H1 (cell line): ENCODE data around the gene SLC28A1. TPM values are rescaled to one million over a fixed set of nuclear protein-coding genes. Genes with fewer than 3 reads are reported as not detected.

Source experiments
- CTCF ChIA-PET: fragments of 300-600 bp; sonication (Branson Sonifier 250); formaldehyde crosslinking; loops from one replicate; lab custom pipeline; 2021; ENCODE audit not compliant: partially characterized antibody; lab: Charles Lee
- POLR2A ChIA-PET: fragments of 300-600 bp; sonication (Branson Sonifier 250); formaldehyde crosslinking; loops from one replicate; lab custom pipeline; 2021; ENCODE audit warnings: inconsistent platforms; ENCODE audit not compliant: partially characterized antibody; lab: Charles Lee
- DNase-seq, 2 experiments: peaks; one replicate each; pipeline versions ENCODE4 v3.0.0 to v3.0.0-alpha.2; 2010 to 2022; ENCODE audit warnings: low spot score in 2 of 2, low read depth in 1 of 2, mixed read lengths in 1 of 2
- FAIRE-seq: peaks from 2 replicates; lab custom pipeline; 2011; peaks lifted over from hg19 to GRCh38; lab: Jason Lieb, UNC
- H2AFZ ChIP-seq: 2 replicates; pipeline ENCODE4 v1.8.1; 2012; ENCODE audit warnings: low read length, inconsistent platforms
- H2AK5ac ChIP-seq: 2 replicates; pipeline ENCODE4 v1.6.1; 2013; ENCODE audit warnings: low read depth, low read length
- H2BK120ac ChIP-seq: replicated peaks from 2 replicates; pipeline ENCODE3; 2013; ENCODE audit warnings: low read depth, low read length, inconsistent platforms
- H2BK12ac ChIP-seq: 2 replicates; pipeline ENCODE4 v1.6.1; 2013; ENCODE audit warnings: low read depth, low read length
- H2BK15ac ChIP-seq: 2 replicates; pipeline ENCODE4 v1.6.1; 2013; ENCODE audit warnings: low read length
- H2BK20ac ChIP-seq: 2 replicates; pipeline ENCODE4 v1.6.1; 2013; ENCODE audit warnings: low read length
- H2BK5ac ChIP-seq: 2 replicates; pipeline ENCODE4 v1.6.1; 2013; ENCODE audit warnings: low read depth, low read length
- H3K14ac ChIP-seq: 2 replicates; pipeline ENCODE4 v1.6.1; 2013; ENCODE audit warnings: inconsistent platforms; ENCODE audit not compliant: insufficient read length
- H3K18ac ChIP-seq: 2 replicates; pipeline ENCODE4 v1.6.1; 2013; ENCODE audit warnings: low read length; ENCODE audit errors: extremely low read depth
- H3K23ac ChIP-seq: 2 replicates; pipeline ENCODE4 v1.6.1; 2013; ENCODE audit warnings: inconsistent platforms; ENCODE audit not compliant: insufficient read length
- H3K23me2 ChIP-seq: 2 replicates; pipeline ENCODE4 v1.6.1; 2013; ENCODE audit warnings: low read depth, low read length
- H3K27ac ChIP-seq: 2 replicates; pipeline ENCODE4 v1.6.1; 2011; ENCODE audit warnings: low read depth, low read length, inconsistent platforms
- H3K27me3 ChIP-seq, 4 experiments: replicated peaks in 1 of 4; 1 replicate in 1 of 4; 2 replicates in 3 of 4; pipeline versions ENCODE4 v1.6.1 to v1.8.1; 2011 to 2013; ENCODE audit warnings: low read length in 3 of 4, mild to moderate bottlenecking in 3 of 4, inconsistent platforms in 2 of 4, mixed read lengths in 2 of 4, moderate library complexity in 1 of 4; ENCODE audit not compliant: control insufficient read depth in 3 of 4, insufficient read depth in 3 of 4; ENCODE audit errors: extremely low read depth in 1 of 4
- H3K36me3 ChIP-seq, 4 experiments: 2 replicates each; pipeline versions ENCODE4 v1.6.1 to v1.8.1; 2011 to 2013; ENCODE audit warnings: mild to moderate bottlenecking in 4 of 4, low read length in 3 of 4, moderate library complexity in 2 of 4, control low read depth in 1 of 4, inconsistent platforms in 1 of 4; ENCODE audit not compliant: insufficient read depth in 4 of 4, control insufficient read depth in 2 of 4
- H3K4ac ChIP-seq: replicated peaks from 2 replicates; pipeline ENCODE3; 2013; ENCODE audit warnings: low read length, low read depth, mixed read lengths, inconsistent platforms; ENCODE audit not compliant: insufficient read length
- H3K4me1 ChIP-seq, 4 experiments: replicated peaks in 1 of 4; 1 replicate in 1 of 4; 2 replicates in 3 of 4; pipeline versions ENCODE4 v1.6.1 to v1.8.1; 2011 to 2013; ENCODE audit warnings: low read length in 3 of 4, inconsistent platforms in 2 of 4, mixed read lengths in 1 of 4; ENCODE audit not compliant: insufficient read depth in 4 of 4, control insufficient read depth in 3 of 4
- H3K4me2 ChIP-seq, 2 experiments: 2 replicates each; pipeline versions ENCODE4 v1.6.1 to v1.8.1; 2011 to 2013; ENCODE audit warnings: low read depth in 2 of 2, low read length in 2 of 2, control low read depth in 1 of 2, inconsistent platforms in 1 of 2, mild to moderate bottlenecking in 1 of 2; ENCODE audit not compliant: insufficient read depth in 1 of 2
- H3K4me3 ChIP-seq, 4 experiments: fragments of 200-600, 300-600 bp in 1 of 4; sonication (generic), shearing (Covaris generic), sonication (Bioruptor Twin) in 1 of 4; 2 replicates each; pipeline versions ENCODE4 v1.5.1 to v1.8.1; 2011 to 2016; ENCODE audit warnings: low read length in 4 of 4, low read depth in 3 of 4, control low read depth in 2 of 4, inconsistent platforms in 2 of 4, mild to moderate bottlenecking in 2 of 4, mixed read lengths in 1 of 4, moderate library complexity in 1 of 4; ENCODE audit not compliant: insufficient read depth in 2 of 4; ENCODE audit errors: extremely low read depth in 1 of 4
- H3K56ac ChIP-seq: replicated peaks from 2 replicates; pipeline ENCODE3; 2013; ENCODE audit warnings: low read depth, mild to moderate bottlenecking, mixed read lengths, low read length, inconsistent platforms; ENCODE audit not compliant: insufficient read length
- H3K79me1 ChIP-seq: 2 replicates; pipeline ENCODE4 v1.6.1; 2013; ENCODE audit warnings: low read depth, low read length, control low read depth
- H3K79me2 ChIP-seq, 2 experiments: 2 replicates each; pipeline versions ENCODE4 v1.6.1 to v1.8.1; 2012 to 2013; ENCODE audit warnings: low read length in 2 of 2, mild to moderate bottlenecking in 2 of 2, inconsistent platforms in 1 of 2; ENCODE audit not compliant: insufficient read depth in 2 of 2, control insufficient read depth in 1 of 2
- H3K9ac ChIP-seq, 4 experiments: replicated peaks in 1 of 4; 1 replicate in 1 of 4; 2 replicates in 3 of 4; pipeline versions ENCODE4 v1.6.1 to v1.8.1; 2011 to 2013; ENCODE audit warnings: low read depth in 3 of 4, low read length in 3 of 4, control low read depth in 2 of 4, mild to moderate bottlenecking in 2 of 4, moderate library complexity in 2 of 4, inconsistent platforms in 1 of 4; ENCODE audit errors: extremely low read depth in 1 of 4
- H3K9me3 ChIP-seq, 2 experiments: 2 replicates each; pipeline versions ENCODE4 v1.6.1 to v1.8.1; 2012 to 2013; ENCODE audit warnings: mild to moderate bottlenecking in 2 of 2, moderate library complexity in 2 of 2, control low read depth in 1 of 2, inconsistent platforms in 1 of 2, low read depth in 1 of 2, low read length in 1 of 2, mixed read lengths in 1 of 2; ENCODE audit not compliant: insufficient read depth in 2 of 2
- H4K20me1 ChIP-seq, 2 experiments: replicated peaks in 1 of 2; 2 replicates each; pipeline versions ENCODE3 to v1.8.1; 2011 to 2013; ENCODE audit warnings: inconsistent platforms in 2 of 2, low read length in 2 of 2, mild to moderate bottlenecking in 1 of 2; ENCODE audit not compliant: insufficient read depth in 2 of 2, control insufficient read depth in 1 of 2
- H4K5ac ChIP-seq: 2 replicates; pipeline ENCODE4 v1.6.1; 2013; ENCODE audit warnings: low read length, low read depth, mixed read lengths, inconsistent platforms; ENCODE audit not compliant: insufficient read length
- H4K8ac ChIP-seq: 2 replicates; pipeline ENCODE4 v1.8.0; 2013; ENCODE audit warnings: mild to moderate bottlenecking, moderate library complexity, low read length, inconsistent platforms; ENCODE audit not compliant: insufficient read depth; ENCODE audit errors: extremely low read depth
- H4K91ac ChIP-seq: replicated peaks from 2 replicates; pipeline ENCODE3; 2013; ENCODE audit warnings: low read length, mixed read lengths, inconsistent platforms; ENCODE audit not compliant: insufficient read length
- EGR1 ChIP-seq: IDR thresholded peaks from 2 replicates; pipeline ENCODE4 v1.6.1; 2011; ENCODE audit warnings: low read depth, low read length, borderline replicate concordance
- FOSL1 ChIP-seq: IDR thresholded peaks from 2 replicates; pipeline ENCODE4 v1.6.1; 2011; ENCODE audit warnings: mild to moderate bottlenecking, low read depth, low read length, moderate library complexity; ENCODE audit not compliant: insufficient read depth
- GTF2F1 ChIP-seq: IDR thresholded peaks from 2 replicates; pipeline ENCODE4 v1.6.1; 2012; ENCODE audit warnings: low read depth, low read length, improper control_type of control experiment, borderline replicate concordance
- KDM5A ChIP-seq: fragments of 200-600 bp; IDR thresholded peaks from 2 replicates; pipeline ENCODE4 v1.7.1; 2012; ENCODE audit warnings: mild to moderate bottlenecking, low read length, inconsistent platforms, mixed read lengths
- MAFK ChIP-seq: IDR thresholded peaks from 2 replicates; pipeline ENCODE4 v1.6.1; 2012; ENCODE audit warnings: low read depth, mild to moderate bottlenecking, improper control_type of control experiment, low read length
- NANOG ChIP-seq: IDR thresholded peaks from 2 replicates; pipeline ENCODE4 v1.6.1; 2011; ENCODE audit warnings: low read length, low read depth, mild to moderate bottlenecking, inconsistent platforms; ENCODE audit not compliant: insufficient read depth, poor library complexity, severe bottlenecking
- PHF8 ChIP-seq: fragments of 200-600 bp; sonication (generic); conservative IDR thresholded peaks from 2 replicates; pipeline ENCODE4 v1.7.1; 2012; ENCODE audit warnings: low read depth, mild to moderate bottlenecking, inconsistent platforms, low read length, moderate library complexity
- SUZ12 ChIP-seq: fragments of 200-600 bp; sonication (generic); IDR thresholded peaks from 2 replicates; pipeline ENCODE4 v1.6.1; 2012; ENCODE audit warnings: mild to moderate bottlenecking, inconsistent platforms, low read length, moderate library complexity, mixed read lengths
- TEAD4 ChIP-seq: IDR thresholded peaks from 2 replicates; pipeline ENCODE4 v1.6.1; 2012; ENCODE audit warnings: low read depth, low read length, inconsistent platforms, mixed read lengths
- ZNF274 ChIP-seq: IDR thresholded peaks from 2 replicates; pipeline ENCODE4 v1.7.0; 2012; ENCODE audit warnings: low read length, borderline replicate concordance; ENCODE audit errors: extremely low read depth
- WGBS, 2 experiments: shearing (Covaris generic) in 1 of 2; methylation state at CpG; one replicate each; pipeline versions ENCODE4 v1.1.6 to v1.1.7; 2013 to 2015; ENCODE audit warnings: low lambda C conversion rate in 2 of 2, mixed read lengths in 2 of 2, inconsistent platforms in 1 of 2, low coverage in 1 of 2, missing lambda C conversion rate in 1 of 2; ENCODE audit not compliant: insufficient replicate concordance in 2 of 2, insufficient coverage in 1 of 2, insufficient read length in 1 of 2; ENCODE audit errors: extremely low coverage in 1 of 2, missing lambda C conversion rate in 1 of 2; 5-methylcytosine and 5-hydroxymethylcytosine counted together
- polyA plus RNA-seq, 7 experiments: library from polyadenylated mRNA; depleted of rRNA in 3 of 7; stranded (reverse) in 5 of 7; unstranded in 2 of 7; fragments of >200 nt in 5 of 7; fragments of 200-250 nt in 2 of 7; gene quantifications; 1 replicate in 5 of 7; 2 replicates in 1 of 7; 4 replicates in 1 of 7; pipeline versions ENCODE4 v1.2.1 to v1.2.3, GENCODE V29; 2011 to 2013; ENCODE audit warnings: missing spikeins in 2 of 7, mixed read lengths in 2 of 7
- total RNA-seq: library from RNA; stranded (reverse); fragmentation: NEBNext Ultra II Directional; extraction: Animal tissue kit (Norgen Biotek cat#: 25700); gene quantifications from 2 replicates; pipeline ENCODE4 v1.2.1, GENCODE V29; 2021

SLC28A1 gene
- total and polyA plus RNA-seq, 2 of the 8 experiments (the other 6 are each of a cell fraction or from before 2014, with no cell fraction given): 0.09 TPM; not detected in 1

DNA sequence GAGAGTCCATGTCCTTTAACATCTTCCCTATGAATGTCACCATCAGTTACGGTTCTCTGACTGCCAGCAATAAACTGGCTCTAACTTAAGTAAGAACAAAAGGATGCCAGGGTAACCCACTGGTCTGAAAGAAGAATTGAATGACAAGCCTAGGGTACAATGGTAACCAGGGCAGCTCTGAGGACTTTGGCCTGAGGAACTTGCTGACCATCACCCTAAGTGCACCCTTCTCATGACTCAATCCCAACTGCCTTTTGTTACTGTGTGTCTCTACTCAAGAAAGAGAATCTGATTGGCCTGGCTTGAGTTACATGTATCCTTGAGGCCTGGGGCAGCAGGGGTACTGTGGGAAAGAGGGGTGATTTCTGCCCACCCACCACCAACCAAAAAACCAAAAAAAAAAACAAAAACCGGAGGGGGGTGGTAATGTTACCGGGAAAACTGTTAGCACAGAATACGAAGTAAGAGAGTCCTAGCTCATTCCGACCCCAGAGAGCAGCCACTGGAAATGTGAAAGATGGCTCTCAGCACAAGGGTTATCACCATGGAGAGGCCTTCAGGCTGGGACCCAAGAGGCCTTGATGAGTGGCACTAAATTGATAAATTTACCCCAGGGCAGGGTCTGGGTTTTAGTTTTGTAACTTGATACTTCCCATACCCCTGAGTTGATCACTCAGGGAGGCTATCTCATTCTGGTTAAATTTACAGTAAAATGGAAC is 9.3 kb upstream of the SLC28A1 start:
- Histone ChIP-seq H3K79me2 (no peaks in the 10 kb centered on the region), H3K23me2 (no peaks in the 10 kb centered on the region), H3K4ac (no peak overlapping the region), H3K9ac (no peak overlapping the region), H2BK12ac (no peak overlapping the region), H3K27ac (no peak overlapping the region), H3K18ac (no peak overlapping the region), H2AK5ac (no peak overlapping the region), H3K23ac (no peak overlapping the region), H3K4me2 (no peak overlapping the region), H3K56ac (no peak overlapping the region), H4K91ac (no peak overlapping the region), H2BK20ac (no peak overlapping the region), H2BK120ac (no peak overlapping the region), H3K14ac (no peak overlapping the region), H4K5ac (no peak overlapping the region), H2BK15ac (no peak overlapping the region), H3K79me1 (no peaks in the 10 kb centered on the region), H3K27me3 (no peaks in the 10 kb centered on the region), H3K4me3 (no peak overlapping the region), H4K8ac (no peak overlapping the region), H2BK5ac (no peak overlapping the region), H4K20me1 (no peaks in the 10 kb centered on the region), H3K4me1 (peaks cover 0 to 4% (median 0%) of the 10 kb centered on the region in 4 experiments; a peak in 1 of 7 replicates), H3K36me3 (no peaks in the 10 kb centered on the region), H3K9me3 (no peaks in the 10 kb centered on the region), H2AFZ (no peak overlapping the region)
- FAIRE-seq (no peak), DNase-seq (no peak)
- CTCF ChIA-PET: interaction anchor here (0.5 to 2.2 kb wide), 3 partner anchors 45 to 217 kb away, joined by 3 to 5 read pairs (median 5); partner anchors contain the start of gene NMB
- POLR2A ChIA-PET: interaction anchor here (1.2 to 1.5 kb wide), 2 partner anchors 11 to 32 kb away, joined by 3 to 7 read pairs; no protein-coding TSS in a partner anchor
- WGBS, 2 experiments: 89% methylated on average over 5 of the region's 5 CpGs; no CpG with 5 or more reads in 1 of the 2 experiments
- TF ChIP-seq PHF8 (no peak), NANOG (no peak), EGR1 (no peak), SUZ12 (no peak), GTF2F1 (no peak), ZNF274 (no peak), MAFK (no peak), KDM5A (no peak), TEAD4 (no peak), FOSL1 (no peak)
